ENCODE measurements around the gene STK32B.
"Not testable (repeated sequence)": the region's sequence is repeated elsewhere in the genome, so short reads cannot be mapped to it uniquely, and the experiment has no call there.

STK32B gene

DNA sequence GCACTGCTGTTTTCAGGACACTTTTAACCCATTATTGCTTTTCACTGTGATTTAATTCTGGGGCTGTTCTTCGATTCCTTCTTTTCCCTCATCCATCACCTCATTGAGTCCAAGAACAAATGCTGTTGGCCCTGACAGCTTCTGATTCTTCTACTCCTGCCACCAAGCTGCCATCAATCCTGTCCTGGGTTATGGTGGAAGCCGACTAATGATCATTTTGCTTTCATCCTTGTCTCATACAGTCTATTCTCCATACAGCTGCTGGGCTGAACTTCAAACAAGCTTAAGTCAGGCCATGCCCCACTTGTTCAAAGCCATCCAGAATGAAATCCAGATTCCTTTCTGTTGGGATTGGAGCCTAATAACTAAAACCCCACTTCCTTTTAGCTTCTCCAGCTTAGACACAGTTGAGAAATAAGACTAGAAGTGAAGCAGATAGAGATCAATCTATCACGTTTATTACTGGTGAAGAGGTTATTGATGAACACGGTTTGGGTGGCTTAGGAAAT is 161.9 kb downstream of the STK32B start:
- H3K27me3 Mint-ChIP-seq: peaks cover 4% of the 10 kb centered on the region
- ATAC-seq (ENCODE audit: low read depth): no peak
- peaks cover 4% of the 10 kb centered on the region for H3K9me3 Mint-ChIP-seq
- H3K4me1 Mint-ChIP-seq: no peaks in the 10 kb centered on the region
- H3K36me3 Mint-ChIP-seq: no peaks in the 10 kb centered on the region
- no peak for DNase-seq (ENCODE audit: low spot score in 2 of 2)
- H3K4me3 Mint-ChIP-seq: no peak overlapping the region
- H3K27ac Mint-ChIP-seq: no peak overlapping the region

DNA sequence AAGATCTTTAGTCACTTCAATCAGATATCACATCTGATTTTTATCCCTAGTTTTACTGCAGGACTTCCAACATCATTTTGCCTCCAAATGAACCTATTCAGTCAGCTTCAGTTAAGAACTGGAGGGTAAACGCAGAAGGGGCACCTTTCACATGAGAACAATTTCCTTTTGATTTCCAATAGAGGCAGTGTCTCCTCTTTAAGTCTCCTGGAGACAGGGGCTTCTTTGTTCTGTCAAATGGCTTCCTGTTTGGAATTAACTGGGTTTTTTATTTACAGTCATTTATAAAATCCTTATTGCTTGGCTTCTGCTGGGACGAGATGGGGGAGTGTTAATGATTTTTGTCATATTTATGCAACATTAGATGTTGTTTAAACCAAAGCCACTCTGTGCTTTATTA is 164.0 kb downstream of the STK32B start:
- Mint-ChIP-seq H3K4me3 (no peak overlapping the region), H3K27ac (no peak overlapping the region), H3K9me3 (peaks cover 1% of the 10 kb centered on the region), H3K36me3 (no peaks in the 10 kb centered on the region), H3K4me1 (no peaks in the 10 kb centered on the region), H3K27me3 (peaks cover 2% of the 10 kb centered on the region)
- DNase-seq (ENCODE audit: low spot score in 2 of 2): no peak
- ATAC-seq (ENCODE audit: low read depth): no peak

DNA sequence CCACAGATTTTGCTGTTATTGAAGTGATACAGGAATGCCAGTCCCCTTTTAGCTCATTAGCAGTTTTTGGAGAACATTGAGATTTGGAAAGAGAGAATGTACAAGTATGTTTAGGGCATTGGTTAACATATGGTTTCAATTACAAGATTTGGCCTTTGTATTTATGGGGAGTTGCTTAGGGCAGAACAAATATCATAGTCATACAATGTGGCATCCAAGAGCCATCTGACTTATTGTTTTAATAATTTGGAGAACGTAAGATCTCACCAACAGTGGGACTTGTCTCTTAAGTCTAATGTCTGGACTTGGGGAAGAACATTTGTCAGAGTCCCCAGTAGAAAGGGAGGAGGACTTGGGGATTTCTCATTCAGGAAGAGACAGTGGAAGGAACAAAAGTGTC is 166.1 kb downstream of the STK32B start:
- Mint-ChIP-seq H3K36me3 (no peaks in the 10 kb centered on the region), H3K4me1 (no peaks in the 10 kb centered on the region), H3K4me3 (no peak overlapping the region), H3K27me3 (peaks cover 1% of the 10 kb centered on the region), H3K9me3 (peaks cover 5% of the 10 kb centered on the region), H3K27ac (no peak overlapping the region)
- ATAC-seq (ENCODE audit: low read depth): no peak
- DNase-seq (ENCODE audit: low spot score in 2 of 2): no peak

DNA sequence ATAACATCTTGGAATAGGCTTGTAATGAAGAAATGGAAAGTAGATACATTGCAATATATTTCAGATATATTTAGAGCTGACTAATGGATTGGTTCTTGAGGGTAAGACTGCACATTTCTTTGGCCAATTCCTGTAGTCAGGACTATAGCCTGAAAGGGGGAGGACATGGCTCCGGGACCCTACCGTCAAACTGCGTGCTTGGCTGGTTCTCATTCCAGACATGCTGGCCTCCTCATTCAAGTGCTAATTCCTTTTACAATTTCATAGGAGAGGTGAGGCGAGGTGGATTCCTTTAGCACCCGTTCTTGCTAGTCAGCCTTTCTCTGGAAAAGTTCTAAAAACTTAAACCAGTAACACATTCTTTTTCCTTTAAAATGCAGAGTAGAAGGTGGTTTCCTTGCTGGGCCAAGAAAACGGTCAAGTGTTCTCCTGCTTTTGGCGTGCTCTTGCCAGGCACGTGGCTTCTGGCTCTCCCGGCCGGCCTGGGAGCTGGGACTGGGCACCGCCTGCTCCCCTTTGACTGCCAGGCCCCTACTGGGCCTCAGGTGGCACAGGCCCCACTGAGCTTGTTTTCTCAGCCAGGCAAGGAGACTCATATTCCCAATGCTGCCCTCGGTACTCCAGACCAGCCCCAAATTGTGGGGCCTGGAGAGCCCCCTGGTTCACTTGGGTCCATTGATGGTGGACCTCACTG is 167.2 kb downstream of the STK32B start:
- H3K36me3 Mint-ChIP-seq: no peaks in the 10 kb centered on the region
- no peak overlapping the region for H3K27ac Mint-ChIP-seq
- ATAC-seq (ENCODE audit: low read depth) (no peak), DNase-seq (ENCODE audit: low spot score in 2 of 2) (no peak)
- H3K4me3 Mint-ChIP-seq: no peak overlapping the region
- H3K27me3 Mint-ChIP-seq: peaks cover 1% of the 10 kb centered on the region
- H3K4me1 Mint-ChIP-seq: no peaks in the 10 kb centered on the region
- peaks cover 5% of the 10 kb centered on the region for H3K9me3 Mint-ChIP-seq

DNA sequence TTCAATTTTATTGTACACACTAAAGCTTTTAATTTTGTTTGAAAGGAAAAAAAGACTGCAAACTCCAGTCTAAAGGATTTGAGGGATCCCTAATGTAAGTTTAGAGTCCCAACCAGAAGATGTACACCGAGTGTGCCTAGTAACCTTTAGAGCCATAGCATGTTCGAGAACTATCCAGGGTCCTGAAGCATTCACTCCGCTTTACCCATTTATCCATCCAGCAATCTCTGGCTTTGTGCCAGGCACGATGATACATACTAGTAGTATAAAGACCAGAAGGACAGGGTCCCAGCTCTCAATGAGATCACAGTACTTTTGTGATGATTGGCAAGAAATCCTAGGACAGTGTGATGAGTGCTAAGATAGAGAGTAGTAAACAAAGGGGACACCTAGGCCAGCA is 168.7 kb downstream of the STK32B start:
- H3K27ac Mint-ChIP-seq: no peak overlapping the region
- H3K36me3 Mint-ChIP-seq: no peaks in the 10 kb centered on the region
- no peak overlapping the region for H3K4me3 Mint-ChIP-seq
- no peak for DNase-seq (ENCODE audit: low spot score in 2 of 2)
- H3K4me1 Mint-ChIP-seq: no peaks in the 10 kb centered on the region
- ATAC-seq (ENCODE audit: low read depth): no peak
- peaks cover 1% of the 10 kb centered on the region for H3K27me3 Mint-ChIP-seq
- H3K9me3 Mint-ChIP-seq: peaks cover 5% of the 10 kb centered on the region

DNA sequence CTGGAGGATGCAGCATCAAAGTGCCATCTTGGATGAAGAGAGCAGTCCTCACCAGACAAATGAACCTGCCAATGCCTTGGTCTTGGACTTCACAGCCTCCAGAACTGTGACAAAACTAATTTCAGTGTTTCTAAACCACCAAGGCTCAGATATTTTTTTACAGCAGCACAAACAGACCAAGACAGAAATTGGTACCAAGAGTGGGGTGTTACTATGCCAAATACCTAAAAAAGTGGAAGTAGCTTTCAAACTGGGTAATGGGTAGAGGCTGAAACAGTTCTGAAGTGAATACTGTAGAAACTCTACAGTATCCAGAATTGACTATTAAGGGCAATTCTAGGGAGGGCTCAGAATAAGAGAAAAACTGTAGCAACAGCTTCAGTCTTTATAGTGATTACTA is 170.8 kb downstream of the STK32B start:
- Mint-ChIP-seq H3K9me3 (peaks cover 3% of the 10 kb centered on the region), H3K27ac (no peak overlapping the region), H3K27me3 (no peaks in the 10 kb centered on the region), H3K4me3 (no peak overlapping the region), H3K4me1 (no peaks in the 10 kb centered on the region), H3K36me3 (no peaks in the 10 kb centered on the region)
- no peak for ATAC-seq (ENCODE audit: low read depth)
- DNase-seq (ENCODE audit: low spot score in 2 of 2): no peak

DNA sequence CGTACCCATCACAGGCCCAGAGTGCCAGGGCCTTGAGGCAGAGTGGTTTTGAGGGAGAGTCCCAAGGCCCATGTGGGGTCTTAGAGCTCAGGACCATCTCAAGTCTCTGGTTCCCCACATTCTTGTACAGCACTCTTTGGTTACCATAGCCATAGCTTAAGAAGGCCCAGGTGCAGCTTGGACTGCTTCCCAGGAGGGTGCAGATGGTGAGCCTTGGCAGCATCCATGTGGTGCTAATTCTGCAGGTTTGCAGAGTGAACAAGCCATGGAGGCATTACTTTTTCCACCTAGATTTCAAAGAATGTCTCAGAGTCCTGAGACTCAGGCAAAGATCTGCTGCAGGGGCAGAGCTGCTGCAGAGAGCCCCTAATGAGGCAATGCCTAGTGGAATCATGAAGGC is 171.7 kb downstream of the STK32B start:
- ATAC-seq (ENCODE audit: low read depth): no peak
- no peaks in the 10 kb centered on the region for H3K4me1 Mint-ChIP-seq

DNA sequence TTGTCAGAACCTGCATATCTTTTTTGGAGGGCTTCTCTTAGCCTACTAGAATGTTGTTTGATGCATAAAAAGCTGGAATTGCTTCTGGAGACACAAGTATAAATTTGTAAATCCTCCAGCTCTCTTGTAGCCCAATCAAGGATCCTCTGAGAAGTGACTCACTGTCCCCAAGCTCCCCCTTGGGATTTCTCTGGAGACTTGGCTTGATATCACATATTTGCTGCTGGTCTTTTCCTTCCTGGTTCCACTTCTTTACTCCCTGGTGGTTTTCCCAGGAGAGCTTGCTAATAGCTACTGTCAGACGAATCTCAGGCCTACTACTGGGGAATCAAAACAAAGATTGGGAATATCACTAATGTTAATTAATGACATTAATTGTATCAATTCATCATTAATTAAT is 173.1 kb downstream of the STK32B start:
- Mint-ChIP-seq H3K27ac (no peak overlapping the region), H3K36me3 (no peaks in the 10 kb centered on the region), H3K4me1 (no peaks in the 10 kb centered on the region), H3K27me3 (no peaks in the 10 kb centered on the region), H3K9me3 (peaks cover 3% of the 10 kb centered on the region), H3K4me3 (no peak overlapping the region)
- no peak for DNase-seq (ENCODE audit: low spot score in 2 of 2)
- no peak for ATAC-seq (ENCODE audit: low read depth)

More for the DNA sequence above, 171.7 kb downstream of the STK32B start:
- no peaks in the 10 kb centered on the region for H3K36me3 Mint-ChIP-seq
- no peaks in the 10 kb centered on the region for H3K27me3 Mint-ChIP-seq
- no peak overlapping the region for H3K27ac Mint-ChIP-seq
- H3K9me3 Mint-ChIP-seq: peaks cover 3% of the 10 kb centered on the region
- no peak overlapping the region for H3K4me3 Mint-ChIP-seq
- DNase-seq (ENCODE audit: low spot score in 2 of 2): no peak

DNA sequence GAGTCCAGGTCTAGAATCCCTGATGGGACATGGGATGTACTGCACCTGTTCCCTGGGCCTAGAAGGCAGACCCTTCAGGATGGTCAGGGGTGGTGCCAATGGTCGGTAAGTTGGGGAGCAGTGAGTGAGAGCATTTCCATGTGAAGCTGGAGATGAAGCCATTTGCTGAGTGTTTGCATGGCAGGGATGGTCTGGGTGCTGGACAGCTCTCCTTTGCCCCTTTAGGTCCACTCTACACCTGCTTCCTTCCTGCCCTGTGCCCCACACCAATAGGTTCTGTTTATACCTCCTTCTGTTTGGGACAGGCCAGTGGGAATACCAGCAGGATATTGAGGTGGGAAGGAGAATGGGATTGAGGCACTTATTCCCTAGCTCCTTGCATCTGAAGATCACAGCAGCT is 181.3 kb downstream of the STK32B start:
- ATAC-seq (ENCODE audit: low read depth) (no peak), DNase-seq (ENCODE audit: low spot score in 2 of 2) (no peak)
- Mint-ChIP-seq H3K4me1 (no peaks in the 10 kb centered on the region), H3K36me3 (no peaks in the 10 kb centered on the region), H3K27ac (no peak overlapping the region), H3K4me3 (no peak overlapping the region), H3K9me3 (peaks cover 8% of the 10 kb centered on the region), H3K27me3 (no peaks in the 10 kb centered on the region)

DNA sequence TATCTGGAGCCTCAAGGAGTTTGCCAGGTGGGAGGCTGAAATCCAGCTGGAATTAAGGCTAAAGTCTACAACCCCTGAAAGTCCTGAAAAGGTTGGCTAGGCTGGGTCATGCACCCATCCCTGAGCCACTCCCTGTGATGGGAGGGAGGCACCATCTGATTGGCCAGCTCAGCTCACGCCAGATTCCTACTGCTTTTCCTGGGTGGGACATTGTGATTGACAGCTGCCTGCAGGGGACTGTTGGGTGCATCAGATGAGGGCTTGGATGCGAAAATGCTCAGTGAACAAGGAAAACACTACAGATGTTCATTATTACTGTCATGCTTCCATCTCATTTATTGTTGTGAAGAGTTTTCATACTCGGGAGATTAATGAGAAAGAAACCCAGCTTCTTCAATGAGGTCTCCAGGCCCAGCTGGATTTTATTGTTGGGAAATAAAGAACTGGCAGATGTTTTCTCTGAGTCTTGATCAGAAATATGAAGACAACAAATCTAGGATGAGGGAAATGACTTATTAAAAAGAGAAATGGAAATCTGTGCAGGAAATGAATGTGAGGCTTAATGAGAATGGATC is 185.9 kb downstream of the STK32B start:
- no peaks in the 10 kb centered on the region for H3K4me1 Mint-ChIP-seq

DNA sequence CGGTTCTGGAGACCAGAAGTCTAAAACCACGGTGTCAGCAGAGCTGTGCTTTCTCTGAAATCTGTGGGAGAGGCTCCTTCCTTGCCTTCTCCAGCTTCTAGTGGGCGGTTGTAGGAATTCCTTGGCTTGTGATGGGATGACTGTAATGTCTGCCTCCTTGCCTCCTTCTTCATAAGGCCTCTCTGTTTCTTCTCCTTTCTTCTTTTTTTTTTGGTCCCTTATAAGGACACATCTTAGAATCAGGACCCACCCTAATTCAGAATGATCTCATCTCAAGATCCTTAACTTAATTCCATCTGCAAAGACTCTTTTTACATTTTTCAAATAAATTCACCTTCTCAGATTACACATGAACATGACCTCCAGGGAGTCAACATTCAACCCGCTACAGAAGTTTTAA is 186.9 kb downstream of the STK32B start:
- H3K4me3 Mint-ChIP-seq: no peak overlapping the region
- H3K9me3 Mint-ChIP-seq: peaks cover 5% of the 10 kb centered on the region
- ATAC-seq (ENCODE audit: low read depth) (no peak), DNase-seq (ENCODE audit: low spot score in 2 of 2) (no peak)
- H3K4me1 Mint-ChIP-seq: no peaks in the 10 kb centered on the region
- no peak overlapping the region for H3K27ac Mint-ChIP-seq
- H3K27me3 Mint-ChIP-seq: no peaks in the 10 kb centered on the region
- H3K36me3 Mint-ChIP-seq: no peaks in the 10 kb centered on the region

More for the DNA sequence above, 185.9 kb downstream of the STK32B start:
- peaks cover 8% of the 10 kb centered on the region for H3K9me3 Mint-ChIP-seq
- no peaks in the 10 kb centered on the region for H3K27me3 Mint-ChIP-seq
- no peak overlapping the region for H3K4me3 Mint-ChIP-seq
- no peak for DNase-seq (ENCODE audit: low spot score in 2 of 2)
- ATAC-seq (ENCODE audit: low read depth): no peak
- no peak overlapping the region for H3K27ac Mint-ChIP-seq
- no peaks in the 10 kb centered on the region for H3K36me3 Mint-ChIP-seq

DNA sequence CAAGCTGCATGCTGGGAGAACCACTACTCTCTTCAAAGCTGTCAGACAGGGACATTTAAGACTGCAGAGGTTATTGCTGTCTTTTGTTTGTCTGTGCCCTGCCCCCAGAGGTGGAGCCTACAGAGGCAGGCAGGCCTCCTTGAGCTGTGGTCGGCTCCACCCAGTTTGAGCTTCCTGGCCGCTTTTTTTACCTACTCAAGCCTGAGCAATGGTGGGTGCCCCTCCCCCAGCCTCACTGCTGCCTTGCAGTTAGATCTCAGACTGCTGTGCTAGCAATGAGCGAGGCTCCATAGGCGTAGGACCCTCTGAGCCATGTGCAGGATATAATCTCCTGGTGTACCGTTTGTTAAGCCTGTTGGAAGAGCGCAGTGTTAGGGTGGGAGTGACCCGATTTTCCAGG is 195.8 kb downstream of the STK32B start:
- not testable (repeated sequence) for H3K4me3 Mint-ChIP-seq; H3K4me1 Mint-ChIP-seq; H3K36me3 Mint-ChIP-seq; H3K27me3 Mint-ChIP-seq; H3K9me3 Mint-ChIP-seq; DNase-seq (ENCODE audit: low spot score in 2 of 2); ATAC-seq (ENCODE audit: low read depth); H3K27ac Mint-ChIP-seq

DNA sequence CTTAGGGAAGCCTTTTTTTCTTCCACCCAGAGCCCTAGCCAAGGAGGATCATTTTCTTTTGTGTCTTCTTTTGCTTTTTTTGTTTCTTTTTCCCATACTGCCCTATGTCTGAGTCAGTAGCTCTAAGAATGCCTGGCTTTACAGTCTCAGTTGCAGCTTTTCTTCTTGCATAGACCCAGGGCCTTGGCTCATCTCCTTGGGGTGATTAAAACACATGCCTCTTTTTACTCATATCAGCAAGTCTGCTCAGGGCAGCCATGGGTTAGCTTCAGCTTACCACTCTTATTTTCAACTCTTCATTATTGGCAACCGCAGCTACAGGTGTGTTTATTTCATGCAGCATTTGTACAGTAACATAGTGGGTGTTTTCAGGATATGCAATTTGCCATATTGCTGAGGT is 196.5 kb downstream of the STK32B start:
- no peak for ATAC-seq (ENCODE audit: low read depth)
- H3K4me1 Mint-ChIP-seq: no peaks in the 10 kb centered on the region

DNA sequence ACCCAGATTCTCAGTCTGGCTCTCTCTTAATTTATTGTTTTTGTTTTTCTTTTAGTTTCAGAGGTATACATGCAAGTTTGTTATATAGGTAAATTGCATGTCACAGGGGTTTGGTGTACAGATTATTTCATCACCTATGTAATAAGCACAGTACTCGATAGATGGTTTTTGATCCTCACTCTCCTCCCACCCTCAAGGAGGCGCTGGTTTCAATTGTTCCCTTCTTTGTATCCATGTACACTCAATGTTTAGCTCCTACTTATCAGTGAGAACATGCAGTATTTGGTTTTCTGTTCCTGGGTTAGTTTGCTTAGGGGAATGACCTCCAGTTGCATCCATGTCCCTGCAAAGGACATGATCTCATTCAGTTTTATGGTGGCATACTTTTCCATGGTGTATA is 198.4 kb downstream of the STK32B start:
- H3K4me1 Mint-ChIP-seq: no peaks in the 10 kb centered on the region
- H3K4me3 Mint-ChIP-seq: no peak overlapping the region
- no peaks in the 10 kb centered on the region for H3K36me3 Mint-ChIP-seq
- DNase-seq (ENCODE audit: low spot score in 2 of 2) (no peak), ATAC-seq (ENCODE audit: low read depth) (no peak)
- peaks cover 7% of the 10 kb centered on the region for H3K9me3 Mint-ChIP-seq
- H3K27me3 Mint-ChIP-seq: peaks cover 8% of the 10 kb centered on the region
- no peak overlapping the region for H3K27ac Mint-ChIP-seq

More for the DNA sequence above, 196.5 kb downstream of the STK32B start:
- no peak for DNase-seq (ENCODE audit: low spot score in 2 of 2)
- H3K36me3 Mint-ChIP-seq: no peaks in the 10 kb centered on the region
- H3K9me3 Mint-ChIP-seq: peaks cover 7% of the 10 kb centered on the region
- H3K27me3 Mint-ChIP-seq: peaks cover 7% of the 10 kb centered on the region
- no peak overlapping the region for H3K27ac Mint-ChIP-seq
- no peak overlapping the region for H3K4me3 Mint-ChIP-seq

DNA sequence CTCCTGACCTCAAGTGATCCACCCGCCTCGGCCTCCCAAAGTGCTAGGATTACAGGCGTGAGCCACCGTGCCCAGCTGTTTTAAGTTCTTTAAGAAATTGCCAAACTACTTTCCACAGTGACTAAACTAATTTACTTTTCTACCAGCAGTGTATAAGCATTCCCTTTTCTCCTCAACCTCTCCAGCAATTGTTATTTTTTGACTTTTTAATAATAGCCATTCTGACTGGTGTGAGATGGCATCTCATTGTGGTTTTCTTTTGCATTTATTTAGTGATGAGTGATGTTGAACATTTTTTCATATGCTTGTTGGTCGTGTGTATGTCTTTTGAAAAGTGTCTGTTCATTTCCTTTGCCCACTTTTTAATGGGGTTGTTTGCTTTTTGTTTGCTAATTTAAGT is 199.3 kb downstream of the STK32B start:
- H3K36me3 Mint-ChIP-seq; H3K4me3 Mint-ChIP-seq; H3K27ac Mint-ChIP-seq; DNase-seq (ENCODE audit: low spot score in 2 of 2); H3K27me3 Mint-ChIP-seq; ATAC-seq (ENCODE audit: low read depth); H3K4me1 Mint-ChIP-seq; H3K9me3 Mint-ChIP-seq: not testable (repeated sequence)

Measured in memory B cell (primary cell).